H9 (cell line): Measurements from ENCODE around the gene GTF2E1. TPM values are rescaled to one million over a fixed set of nuclear protein-coding genes. Genes with fewer than 3 reads are reported as not detected.
A peak's percentile ranks its signal among the peaks of the same experiment; 100 is the strongest.

Experiments
- DNase-seq: peaks from one replicate; pipeline ENCODE4 v3.0.0-alpha.2; 2017
- H2AFZ ChIP-seq: one replicate; pipeline ENCODE4 v1.6.1; 2013; ENCODE audit warnings: mild to moderate bottlenecking, low read length, control low read depth, moderate library complexity
- H2AK5ac ChIP-seq: 2 replicates; pipeline ENCODE4 v1.6.1; 2013; ENCODE audit warnings: low read length, control low read depth, mixed read lengths; ENCODE audit not compliant: insufficient read length
- H2BK120ac ChIP-seq: one replicate; pipeline ENCODE4 v1.6.1; 2013; ENCODE audit warnings: low read depth, mild to moderate bottlenecking, low read length, control low read depth, inconsistent platforms; ENCODE audit not compliant: poor library complexity, severe bottlenecking
- H2BK12ac ChIP-seq: 2 replicates; pipeline ENCODE4 v1.6.1; 2013; ENCODE audit warnings: low read length, control low read depth, mixed read lengths, low read depth; ENCODE audit not compliant: insufficient read length
- H2BK15ac ChIP-seq: 2 replicates; pipeline ENCODE4 v1.6.1; 2013; ENCODE audit warnings: low read depth, low read length, control low read depth
- H2BK20ac ChIP-seq: one replicate; pipeline ENCODE4 v1.6.1; 2013; ENCODE audit warnings: low read depth, mild to moderate bottlenecking, low read length, control low read depth, inconsistent platforms; ENCODE audit not compliant: poor library complexity, severe bottlenecking
- H2BK5ac ChIP-seq: 2 replicates; pipeline ENCODE4 v1.6.1; 2013; ENCODE audit warnings: low read length, control low read depth, mixed read lengths; ENCODE audit not compliant: insufficient read length
- H3K14ac ChIP-seq: 2 replicates; pipeline ENCODE4 v1.6.1; 2013; ENCODE audit warnings: low read length, control low read depth; ENCODE audit not compliant: insufficient read depth
- H3K18ac ChIP-seq: 2 replicates; pipeline ENCODE4 v1.6.1; 2013; ENCODE audit warnings: low read depth, mild to moderate bottlenecking, mixed read lengths, low read length, control low read depth; ENCODE audit not compliant: insufficient read length
- H3K23ac ChIP-seq: 2 replicates; pipeline ENCODE4 v1.6.1; 2013; ENCODE audit warnings: low read length, control low read depth, mixed read lengths, low read depth; ENCODE audit not compliant: insufficient read length
- H3K23me2 ChIP-seq: 2 replicates; pipeline ENCODE4 v1.6.1; 2013; ENCODE audit warnings: low read depth, mild to moderate bottlenecking, mixed read lengths, low read length, control low read depth; ENCODE audit not compliant: insufficient read length, poor library complexity, severe bottlenecking
- H3K27ac ChIP-seq: 2 replicates; pipeline ENCODE4 v1.5.1; 2013; ENCODE audit warnings: low read length, control low read depth, mixed read lengths, low read depth; ENCODE audit not compliant: insufficient read length
- H3K27me3 ChIP-seq: 2 replicates; pipeline ENCODE4 v1.6.1; 2013; ENCODE audit warnings: low read length, control low read depth, inconsistent platforms; ENCODE audit not compliant: insufficient read depth
- H3K4ac ChIP-seq: 2 replicates; pipeline ENCODE4 v1.6.1; 2013; ENCODE audit warnings: low read depth, mild to moderate bottlenecking, control low read depth, inconsistent platforms, low read length, moderate library complexity
- H3K4me1 ChIP-seq: 2 replicates; pipeline ENCODE4 v1.6.1; 2013; ENCODE audit warnings: low read length, control low read depth, inconsistent platforms; ENCODE audit not compliant: insufficient read depth
- H3K4me2 ChIP-seq: 2 replicates; pipeline ENCODE4 v1.6.1; 2013; ENCODE audit warnings: low read length, control low read depth, mixed read lengths; ENCODE audit not compliant: insufficient read length, insufficient read depth
- H3K56ac ChIP-seq: 2 replicates; pipeline ENCODE4 v1.6.1; 2013; ENCODE audit warnings: low read depth, mild to moderate bottlenecking, mixed read lengths, low read length, control low read depth; ENCODE audit not compliant: insufficient read length
- H3K79me1 ChIP-seq: 2 replicates; pipeline ENCODE4 v1.6.1; 2013; ENCODE audit warnings: low read depth, mild to moderate bottlenecking, moderate library complexity, low read length, control low read depth, inconsistent platforms; ENCODE audit not compliant: insufficient read depth, poor library complexity, severe bottlenecking
- H3K79me2 ChIP-seq: 2 replicates; pipeline ENCODE4 v1.6.1; 2013; ENCODE audit warnings: low read length, control low read depth, inconsistent platforms; ENCODE audit not compliant: insufficient read depth
- H3K9ac ChIP-seq: 2 replicates; pipeline ENCODE4 v1.6.1; 2013; ENCODE audit warnings: low read length, control low read depth, mixed read lengths; ENCODE audit not compliant: insufficient read length; ENCODE audit errors: extremely low read depth
- H3K9me3 ChIP-seq: one replicate; pipeline ENCODE4 v1.6.1; 2013; ENCODE audit warnings: low read depth, low read length, inconsistent platforms; ENCODE audit not compliant: control insufficient read depth
- H3T11ph ChIP-seq: one replicate; pipeline ENCODE4 v1.6.1; 2013; ENCODE audit warnings: mild to moderate bottlenecking, low read length, control low read depth, inconsistent platforms
- H4K20me1 ChIP-seq: one replicate; pipeline ENCODE4 v1.6.1; 2013; ENCODE audit not compliant: control insufficient read depth, insufficient read length, insufficient read depth
- H4K5ac ChIP-seq: 2 replicates; pipeline ENCODE4 v1.6.1; 2013; ENCODE audit warnings: low read depth, mild to moderate bottlenecking, mixed read lengths, low read length, control low read depth; ENCODE audit not compliant: insufficient read length
- H4K8ac ChIP-seq: replicated peaks from 2 replicates; pipeline ENCODE4 v1.6.1; 2013; ENCODE audit warnings: low read length, control low read depth, mixed read lengths, low read depth; ENCODE audit not compliant: insufficient read length
- H4K91ac ChIP-seq: 2 replicates; pipeline ENCODE4 v1.6.1; 2013; ENCODE audit warnings: low read depth, mild to moderate bottlenecking, moderate library complexity, mixed read lengths, low read length, control low read depth; ENCODE audit not compliant: insufficient read length
- H3K27ac Mint-ChIP-seq, 3 experiments: 2 replicates in 2 of 3; 3 replicates in 1 of 3; pipeline ENCODE4 v1.8.0; 2020 to 2021; ENCODE audit warnings: mixed read lengths in 3 of 3, mild to moderate bottlenecking in 1 of 3, moderate library complexity in 1 of 3
- H3K27me3 Mint-ChIP-seq: 2 replicates; pipeline ENCODE4 v1.8.0; 2021; ENCODE audit warnings: low read depth, mild to moderate bottlenecking, moderate library complexity, mixed read lengths
- H3K36me3 Mint-ChIP-seq, 3 experiments: 2 replicates in 2 of 3; 3 replicates in 1 of 3; pipeline ENCODE4 v1.8.0; 2020 to 2021; ENCODE audit warnings: low read depth in 3 of 3, mixed read lengths in 3 of 3; ENCODE audit not compliant: insufficient read depth in 1 of 3
- H3K4me1 Mint-ChIP-seq, 2 experiments: 2 replicates each; pipeline ENCODE4 v1.8.0; 2020; ENCODE audit warnings: mixed read lengths in 2 of 2
- H3K4me3 Mint-ChIP-seq, 2 experiments: 2 replicates in 1 of 2; 3 replicates in 1 of 2; pipeline ENCODE4 v1.8.0; 2020 to 2021; ENCODE audit warnings: mild to moderate bottlenecking in 2 of 2, mixed read lengths in 2 of 2, moderate library complexity in 1 of 2
- H3K9me3 Mint-ChIP-seq, 2 experiments: 2 replicates in 1 of 2; 3 replicates in 1 of 2; pipeline ENCODE4 v1.8.0; 2020; ENCODE audit warnings: mild to moderate bottlenecking in 2 of 2, mixed read lengths in 2 of 2, moderate library complexity in 1 of 2
- WGBS: extraction: QIAGEN DNeasy Blood & Tissue Kit; methylation state at CpG from one replicate; pipeline ENCODE4 v1.1.7; 2013; ENCODE audit warnings: missing lambda C conversion rate, low lambda C conversion rate, mixed read lengths; ENCODE audit not compliant: insufficient read length; ENCODE audit errors: extremely low coverage; 5-methylcytosine and 5-hydroxymethylcytosine counted together
- total RNA-seq: library from RNA; stranded (reverse); gene quantifications from 2 replicates; pipeline ENCODE4 v1.2.1, GENCODE V29; 2021
- TF ChIP-seq, protein P1 (sequence below): fragments of 200-600 bp; sonication (generic); conservative IDR thresholded peaks from 3 replicates; pipeline ENCODE4 v1.8.0; 2021; ENCODE audit warnings: antibody characterized with exemption, mild to moderate bottlenecking

GTF2E1 gene
- total RNA-seq, 1 experiment from 2014 or later = 88.8 TPM

DNA sequence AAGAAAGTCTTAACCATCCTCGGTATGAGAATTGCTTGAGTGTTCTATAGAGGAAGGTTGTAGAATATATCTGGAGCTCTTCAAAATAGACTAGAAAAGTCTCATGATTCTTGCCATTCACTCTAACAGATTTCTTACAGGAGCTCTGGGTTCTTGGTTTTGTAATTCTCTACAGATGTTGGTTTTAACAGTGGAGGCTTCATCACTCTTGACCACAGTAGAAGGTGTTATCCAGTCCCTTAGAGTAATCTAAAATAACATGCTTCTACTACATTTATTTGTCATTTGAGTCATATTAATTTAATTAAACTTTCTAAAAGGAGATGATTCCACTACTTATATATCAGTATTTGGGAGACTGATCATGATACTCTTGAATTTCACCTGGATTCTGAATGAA lies 9.7 kb downstream of the GTF2E1 start:
- peaks cover 3 to 4% of the 10 kb centered on the region in 2 experiments for H3K9me3 Mint-ChIP-seq
- H4K8ac ChIP-seq = no peak overlapping the region
- no CpG with 5 or more reads among the region's 1 CpG for WGBS
- no peak overlapping the region for H2BK15ac ChIP-seq
- H3K4ac ChIP-seq = no peak overlapping the region
- H2BK120ac ChIP-seq = no peak overlapping the region
- no peaks in the 10 kb centered on the region for H3K9me3 ChIP-seq
- peak overlapping the region in 1 of 2 experiments; percentile 14; a peak in 1 of 5 replicates for H3K4me3 Mint-ChIP-seq
- peaks cover 43 to 56% (median 47%) of the 10 kb centered on the region in 3 experiments for H3K36me3 Mint-ChIP-seq
- H3K9ac ChIP-seq = no peak overlapping the region
- no peak overlapping the region for H3K14ac ChIP-seq
- DNase-seq = no peak
- H3K27me3 ChIP-seq = no peaks in the 10 kb centered on the region
- TF ChIP-seq, protein P1, sequence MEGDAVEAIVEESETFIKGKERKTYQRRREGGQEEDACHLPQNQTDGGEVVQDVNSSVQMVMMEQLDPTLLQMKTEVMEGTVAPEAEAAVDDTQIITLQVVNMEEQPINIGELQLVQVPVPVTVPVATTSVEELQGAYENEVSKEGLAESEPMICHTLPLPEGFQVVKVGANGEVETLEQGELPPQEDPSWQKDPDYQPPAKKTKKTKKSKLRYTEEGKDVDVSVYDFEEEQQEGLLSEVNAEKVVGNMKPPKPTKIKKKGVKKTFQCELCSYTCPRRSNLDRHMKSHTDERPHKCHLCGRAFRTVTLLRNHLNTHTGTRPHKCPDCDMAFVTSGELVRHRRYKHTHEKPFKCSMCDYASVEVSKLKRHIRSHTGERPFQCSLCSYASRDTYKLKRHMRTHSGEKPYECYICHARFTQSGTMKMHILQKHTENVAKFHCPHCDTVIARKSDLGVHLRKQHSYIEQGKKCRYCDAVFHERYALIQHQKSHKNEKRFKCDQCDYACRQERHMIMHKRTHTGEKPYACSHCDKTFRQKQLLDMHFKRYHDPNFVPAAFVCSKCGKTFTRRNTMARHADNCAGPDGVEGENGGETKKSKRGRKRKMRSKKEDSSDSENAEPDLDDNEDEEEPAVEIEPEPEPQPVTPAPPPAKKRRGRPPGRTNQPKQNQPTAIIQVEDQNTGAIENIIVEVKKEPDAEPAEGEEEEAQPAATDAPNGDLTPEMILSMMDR = no peak
- no peak overlapping the region for H3K27ac ChIP-seq
- H3K4me1 ChIP-seq = no peaks in the 10 kb centered on the region; the same call in 1 of the 2 replicates
- no peak overlapping the region for H3T11ph ChIP-seq
- H2BK20ac ChIP-seq = no peak overlapping the region
- no peak overlapping the region for H3K23ac ChIP-seq
- H3K27me3 Mint-ChIP-seq = no peaks in the 10 kb centered on the region
- no peaks in the 10 kb centered on the region for H4K20me1 ChIP-seq
- no peaks in the 10 kb centered on the region for H3K79me1 ChIP-seq
- H2BK5ac ChIP-seq = no peak overlapping the region
- H3K56ac ChIP-seq = no peak overlapping the region
- H3K4me2 ChIP-seq = no peak overlapping the region
- H4K5ac ChIP-seq = no peak overlapping the region
- H3K27ac Mint-ChIP-seq = peak overlapping the region in 1 of 3 experiments; percentile 90; a peak in 2 of 7 replicates
- no peaks in the 10 kb centered on the region for H3K23me2 ChIP-seq
- no peak overlapping the region for H2AFZ ChIP-seq
- no peak overlapping the region for H2BK12ac ChIP-seq
- H4K91ac ChIP-seq = no peak overlapping the region
- peaks cover 19 to 25% of the 10 kb centered on the region in 2 experiments for H3K4me1 Mint-ChIP-seq
- peaks cover 7% of the 10 kb centered on the region; the same call in 1 of the 2 replicates for H3K79me2 ChIP-seq
- no peak overlapping the region for H3K18ac ChIP-seq
- H2AK5ac ChIP-seq = no peak overlapping the region
